Fibroblast of villous mesenchyme (primary cell): Measurements from ENCODE around the gene BCAP29. TPM values are rescaled to one million over a fixed set of nuclear protein-coding genes. Genes with fewer than 3 reads are reported as not detected.

Source experiments
- DNase-seq: peaks from one replicate; pipeline ENCODE4 v3.0.0-alpha.2; 2010; ENCODE audit warnings: low read depth
- H3K4me3 ChIP-seq: 2 replicates; pipeline ENCODE4 v1.5.1; 2011; ENCODE audit warnings: low read depth, mild to moderate bottlenecking, low read length
- CTCF ChIP-seq: IDR thresholded peaks from 2 replicates; pipeline ENCODE4 v1.5.1; 2012; ENCODE audit warnings: low read depth, mild to moderate bottlenecking, low read length; ENCODE audit not compliant: insufficient read depth
- total RNA-seq: library from RNA; depleted of rRNA; stranded (reverse); fragments of >200 nt; gene quantifications from 2 replicates; pipeline ENCODE4 v1.2.3, GENCODE V29; 2012

The BCAP29 gene
- total RNA-seq, 1 donor: 62.2 TPM

- TF ChIP-seq CTCF: no peak
- no peak for DNase-seq
- H3K4me3 ChIP-seq: no peak overlapping the region
These were observed 25.3 kb downstream of the BCAP29 start for GRCh38 chr7:107605218-107605815.

DNA sequence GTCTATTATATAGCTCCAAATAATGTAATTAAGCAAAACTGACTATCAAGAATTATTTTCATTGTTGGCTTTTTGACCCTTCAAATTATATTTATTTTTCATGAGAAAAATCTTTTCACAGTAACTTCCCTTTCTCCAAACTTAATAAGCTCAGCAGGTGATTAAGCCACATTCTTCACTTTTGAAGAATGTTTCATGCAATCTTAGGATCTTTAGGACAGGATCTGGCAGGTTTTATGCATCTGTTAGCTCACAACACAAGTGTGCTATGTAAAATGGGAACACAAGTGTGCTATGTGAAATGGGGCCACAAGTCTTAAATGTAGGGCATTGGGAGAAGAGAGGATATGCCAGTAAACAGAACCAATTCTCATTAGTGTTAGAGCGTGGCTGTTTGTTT, 26.3 kb downstream of the BCAP29 start:
- no peak for TF ChIP-seq CTCF

GRCh38 chr7:107609811-107610261, 29.8 kb downstream of the BCAP29 start:
- DNase-seq: no peak

More for the DNA sequence above, 26.3 kb downstream of the BCAP29 start:
- no peak for DNase-seq
- H3K4me3 ChIP-seq: no peak overlapping the region

DNA sequence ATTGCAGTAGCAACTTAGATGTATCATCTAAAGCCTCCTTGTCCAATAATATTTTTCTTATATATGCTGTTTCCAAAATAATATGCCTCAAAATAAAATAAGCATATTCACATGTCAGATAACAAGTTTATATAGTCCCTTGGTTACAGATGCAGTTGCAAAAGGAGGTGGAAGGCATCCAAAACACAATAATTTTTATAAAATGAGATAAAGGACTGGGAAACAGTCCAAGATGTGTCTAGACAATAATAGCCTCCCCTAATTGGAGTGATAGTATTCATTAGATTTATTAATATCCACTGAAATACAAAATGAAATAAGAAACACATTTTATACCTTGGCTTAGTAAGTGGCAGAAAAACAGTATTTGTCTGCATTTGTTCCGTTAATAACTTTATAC, 30.3 kb downstream of the BCAP29 start:
- DNase-seq: no peak
- TF ChIP-seq CTCF: no peak
- H3K4me3 ChIP-seq: no peak overlapping the region

More at GRCh38 chr7:107609811-107610261, 29.8 kb downstream of the BCAP29 start:
- H3K4me3 ChIP-seq: no peak overlapping the region
- no peak for TF ChIP-seq CTCF

DNA sequence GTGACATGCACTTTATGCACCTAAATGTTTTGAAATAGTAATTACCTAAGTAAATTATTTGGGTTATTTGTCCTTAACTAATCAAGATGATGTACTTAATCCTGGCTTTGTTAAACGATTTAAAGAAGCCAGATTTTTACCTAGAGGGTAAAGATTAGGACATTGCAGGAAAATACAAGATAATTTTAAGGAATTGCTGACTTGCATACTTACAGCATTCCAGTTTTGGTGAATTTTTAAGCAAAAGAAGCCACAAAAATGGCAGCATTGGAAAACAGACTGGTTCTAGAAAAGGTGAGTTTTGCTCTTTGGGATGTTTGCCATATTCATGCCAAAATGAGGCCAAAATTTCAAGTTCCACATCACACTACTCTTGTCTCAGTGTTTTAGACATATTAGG, 33.4 kb downstream of the BCAP29 start:
- no peak overlapping the region for H3K4me3 ChIP-seq
- DNase-seq: no peak
- TF ChIP-seq CTCF: no peak

DNA sequence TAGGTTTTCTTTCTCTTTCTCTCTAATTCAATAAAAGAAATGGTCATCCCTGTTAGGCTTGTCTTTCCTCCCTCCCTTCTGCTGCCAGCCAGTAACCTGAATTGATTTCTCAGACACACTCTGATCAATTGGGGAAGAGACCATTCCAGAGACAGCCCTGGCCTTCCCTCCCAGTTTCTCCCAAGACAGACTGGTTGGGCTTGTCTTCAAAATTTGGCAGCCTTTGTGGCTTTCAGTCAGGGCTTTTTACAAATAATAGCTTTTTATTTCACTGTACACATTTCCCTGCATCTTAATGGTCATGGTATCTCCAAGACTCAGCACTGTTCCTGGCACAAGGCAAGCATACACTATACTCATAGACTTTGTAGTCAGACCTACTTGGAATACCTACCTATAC, 33.9 kb downstream of the BCAP29 start:
- DNase-seq: no peak
- H3K4me3 ChIP-seq: no peak overlapping the region
- TF ChIP-seq CTCF: no peak

DNA sequence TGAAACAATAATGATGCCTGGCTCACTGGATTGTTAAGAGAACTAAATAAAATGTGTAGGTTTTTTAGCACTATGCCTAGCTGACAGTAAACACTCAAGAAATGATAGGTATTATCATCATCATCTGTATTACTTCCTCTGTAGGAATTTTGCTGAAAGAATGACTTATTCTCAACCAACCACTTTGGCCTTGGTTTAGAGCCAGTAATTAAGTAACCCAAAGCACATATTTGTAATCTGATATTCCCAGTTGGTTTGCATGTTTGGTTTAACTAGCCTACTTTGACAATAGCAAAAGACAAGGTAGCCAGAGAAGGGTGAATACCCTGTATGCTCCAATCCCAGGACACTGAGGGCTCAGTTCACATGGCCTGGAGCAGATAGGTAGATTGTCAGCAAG, 34.4 kb downstream of the BCAP29 start:
- no peak overlapping the region for H3K4me3 ChIP-seq
- no peak for TF ChIP-seq CTCF
- peak; percentile 55 for DNase-seq
